Lung (tissue), 12 donors: Measurements from ENCODE around the gene DAZAP1. TPM values are rescaled to one million over a fixed set of nuclear protein-coding genes. Genes with fewer than 3 reads are reported as not detected.

Experiments
- ATAC-seq: fragments of 200-7000 bp; cut with Tn5 transposase; one replicate; pipeline ENCODE4 v1.9.1; 2020; ENCODE audit warnings: moderate number of reproducible peaks; ENCODE audit not compliant: insufficient read depth, low FRiP score
- DNase-seq, 3 donors: peaks; one replicate each; pipeline ENCODE4 v3.0.0-alpha.2; 2013 to 2017
- H3K27ac ChIP-seq, 2 donors: one replicate each; pipeline ENCODE4 v1.5.1; 2013; ENCODE audit warnings: mild to moderate bottlenecking in 2 of 2, moderate library complexity in 2 of 2, control low read depth in 1 of 2, inconsistent platforms in 1 of 2, low read depth in 1 of 2, low read length in 1 of 2
- H3K27me3 ChIP-seq, 3 donors: one replicate each; pipeline ENCODE4 v1.5.1; 2013; ENCODE audit warnings: low read length in 2 of 3; ENCODE audit not compliant: control insufficient read depth in 3 of 3, insufficient read depth in 3 of 3
- H3K36me3 ChIP-seq, 4 donors: one replicate each; pipeline ENCODE4 v1.5.1; 2013; ENCODE audit warnings: low read length in 4 of 4, mild to moderate bottlenecking in 1 of 4, moderate library complexity in 1 of 4; ENCODE audit not compliant: control insufficient read depth in 4 of 4, insufficient read depth in 4 of 4
- H3K4me1 ChIP-seq, 5 donors: one replicate each; pipeline ENCODE4 v1.5.1; 2013; ENCODE audit warnings: low read length in 5 of 5, mild to moderate bottlenecking in 2 of 5, moderate library complexity in 1 of 5; ENCODE audit not compliant: control insufficient read depth in 5 of 5, insufficient read depth in 5 of 5
- H3K4me3 ChIP-seq: one replicate; pipeline ENCODE4 v1.5.1; 2013; ENCODE audit warnings: mild to moderate bottlenecking, control low read depth, moderate library complexity
- H3K9ac ChIP-seq, 2 donors: one replicate each; pipeline ENCODE4 v1.5.1; 2013; ENCODE audit warnings: low read length in 2 of 2, control low read depth in 1 of 2; ENCODE audit not compliant: insufficient read depth in 1 of 2
- H3K9me3 ChIP-seq, 4 donors: one replicate each; pipeline ENCODE4 v1.5.1; 2013; ENCODE audit warnings: low read length in 3 of 4, mild to moderate bottlenecking in 1 of 4, moderate library complexity in 1 of 4; ENCODE audit not compliant: control insufficient read depth in 4 of 4, insufficient read depth in 3 of 4
- WGBS, 2 donors: extraction: QIAGEN DNeasy Blood & Tissue Kit; methylation state at CpG; one replicate each; pipeline ENCODE4 v1.1.7; 2013; 5-methylcytosine and 5-hydroxymethylcytosine counted together
- polyA plus RNA-seq, 2 donors: library from polyadenylated mRNA; stranded (reverse); fragments of 200-250 nt; gene quantifications; one replicate each; pipeline ENCODE4 v1.2.1, GENCODE V29; 2013
- total RNA-seq, 2 donors: library from RNA; depleted of rRNA in 1 of 2; stranded (reverse); fragments of >200 nt in 1 of 2; gene quantifications; one replicate each; pipeline ENCODE4 v1.2.1, GENCODE V29; 2014 to 2021
- TF ChIP-seq, protein P1 (sequence below): IDR thresholded peaks from 2 replicates; pipeline ENCODE4 v1.5.1; 2012; ENCODE audit warnings: mild to moderate bottlenecking; ENCODE audit errors: control extremely low read depth, extremely low read depth
- donor health status: control.
- donor health status: control.
- donor health status: Bipolar disorder and iron deficiency.
- donor health status: healthy.
- donor health status: DM: yes; HTN: yes; CAD: no.

The DAZAP1 gene
- total and polyA plus RNA-seq, 4 donors = 61.4 to 125 (median 80.1) TPM

DNA sequence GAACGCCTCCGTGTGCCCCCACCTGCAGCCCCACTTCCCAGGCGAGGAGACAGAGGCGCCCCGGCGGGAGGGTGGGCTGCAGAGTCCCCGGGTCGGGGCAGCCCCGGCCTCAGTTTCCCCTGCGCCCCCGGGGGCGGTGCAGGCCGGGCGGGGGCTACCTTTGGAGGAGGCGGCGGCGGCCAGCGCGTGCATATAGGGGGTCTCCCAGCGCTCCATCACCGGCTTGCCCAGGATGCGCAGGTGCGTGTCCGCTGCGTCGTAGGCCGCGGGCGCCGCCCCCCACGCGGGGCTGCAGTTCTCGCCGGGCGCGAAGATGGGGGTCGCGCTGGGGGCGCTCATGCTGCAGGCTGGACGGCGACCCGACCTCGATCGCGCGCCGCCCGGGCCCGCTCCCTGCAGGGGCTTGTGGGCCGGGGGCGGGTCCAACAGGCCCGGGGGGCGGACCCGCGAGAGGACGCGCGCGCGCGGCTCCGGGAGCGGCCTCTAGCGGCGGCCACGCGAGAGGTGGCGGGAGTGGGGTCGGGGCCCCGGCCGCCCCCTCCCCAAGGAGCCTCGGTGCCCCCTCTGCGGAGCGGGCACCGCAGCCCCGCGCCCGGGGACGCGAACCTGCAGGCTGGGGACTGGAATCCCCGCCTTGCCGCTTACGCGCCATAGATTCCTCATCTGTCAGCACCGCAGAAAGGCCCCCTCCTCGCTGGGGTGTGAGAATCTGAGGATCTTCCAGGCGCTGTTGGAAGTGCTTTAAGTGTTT is 6.1 kb upstream of the DAZAP1 start, which contains the start of gene GAMT:
Gene GAMT, minus strand, starts transcription at position 405 of the 751 bp plus-strand sequence. Its CDS starts 66 bp downstream, at position 339.
- Histone ChIP-seq H3K9me3 (no peaks in the 10 kb centered on the region), H3K36me3 (no peaks in the 10 kb centered on the region), H3K27ac (peak within 1 kb of the TSS in 1 of 2 donors; percentile 36), H3K4me3 (peak within 1 kb of the TSS; percentile 47), H3K9ac (no peak within 1 kb of the TSS), H3K4me1 (peaks cover 0 to 9% (median 0%) of the 10 kb centered on the region in 5 donors), H3K27me3 (peaks cover 0 to 5% (median 0%) of the 10 kb centered on the region in 3 donors)
- WGBS, 2 donors = 1% methylated on average over 41 to 87 of the region's 87 CpGs
- ATAC-seq (no peak), DNase-seq (peak in 2 of 3 donors; percentile 48 to 66)
- TF ChIP-seq, protein P1, sequence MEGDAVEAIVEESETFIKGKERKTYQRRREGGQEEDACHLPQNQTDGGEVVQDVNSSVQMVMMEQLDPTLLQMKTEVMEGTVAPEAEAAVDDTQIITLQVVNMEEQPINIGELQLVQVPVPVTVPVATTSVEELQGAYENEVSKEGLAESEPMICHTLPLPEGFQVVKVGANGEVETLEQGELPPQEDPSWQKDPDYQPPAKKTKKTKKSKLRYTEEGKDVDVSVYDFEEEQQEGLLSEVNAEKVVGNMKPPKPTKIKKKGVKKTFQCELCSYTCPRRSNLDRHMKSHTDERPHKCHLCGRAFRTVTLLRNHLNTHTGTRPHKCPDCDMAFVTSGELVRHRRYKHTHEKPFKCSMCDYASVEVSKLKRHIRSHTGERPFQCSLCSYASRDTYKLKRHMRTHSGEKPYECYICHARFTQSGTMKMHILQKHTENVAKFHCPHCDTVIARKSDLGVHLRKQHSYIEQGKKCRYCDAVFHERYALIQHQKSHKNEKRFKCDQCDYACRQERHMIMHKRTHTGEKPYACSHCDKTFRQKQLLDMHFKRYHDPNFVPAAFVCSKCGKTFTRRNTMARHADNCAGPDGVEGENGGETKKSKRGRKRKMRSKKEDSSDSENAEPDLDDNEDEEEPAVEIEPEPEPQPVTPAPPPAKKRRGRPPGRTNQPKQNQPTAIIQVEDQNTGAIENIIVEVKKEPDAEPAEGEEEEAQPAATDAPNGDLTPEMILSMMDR = peak; percentile 17

DNA sequence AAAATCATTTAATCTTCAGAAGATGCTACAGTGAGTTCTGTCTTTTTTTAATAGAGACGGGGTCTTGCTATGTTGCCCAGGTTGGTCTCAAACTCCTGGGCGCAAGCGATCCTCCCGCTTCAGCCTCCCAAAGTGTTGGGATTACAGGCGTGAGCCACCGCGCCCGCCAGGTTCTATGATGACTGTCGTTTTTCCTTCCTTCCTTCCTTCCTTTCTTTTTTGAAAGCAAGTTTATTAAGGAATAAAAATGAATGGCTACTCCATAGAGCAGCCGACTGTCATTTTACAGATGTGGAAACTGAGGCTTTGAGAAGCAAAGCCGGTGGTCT is 5.5 kb upstream of the DAZAP1 start:
- Histone ChIP-seq H3K27me3 (peaks cover 0 to 5% (median 0%) of the 10 kb centered on the region in 3 donors), H3K27ac (no peak overlapping the region), H3K9me3 (no peaks in the 10 kb centered on the region), H3K36me3 (no peaks in the 10 kb centered on the region), H3K9ac (no peak overlapping the region), H3K4me1 (peaks cover 0 to 12% (median 0%) of the 10 kb centered on the region in 5 donors), H3K4me3 (no peak overlapping the region)
- ATAC-seq (no peak), DNase-seq (no peak)
- 40 to 46% methylated on average over 11 of the region's 11 CpGs for WGBS, 2 donors
- TF ChIP-seq, protein P1 = no peak

DNA sequence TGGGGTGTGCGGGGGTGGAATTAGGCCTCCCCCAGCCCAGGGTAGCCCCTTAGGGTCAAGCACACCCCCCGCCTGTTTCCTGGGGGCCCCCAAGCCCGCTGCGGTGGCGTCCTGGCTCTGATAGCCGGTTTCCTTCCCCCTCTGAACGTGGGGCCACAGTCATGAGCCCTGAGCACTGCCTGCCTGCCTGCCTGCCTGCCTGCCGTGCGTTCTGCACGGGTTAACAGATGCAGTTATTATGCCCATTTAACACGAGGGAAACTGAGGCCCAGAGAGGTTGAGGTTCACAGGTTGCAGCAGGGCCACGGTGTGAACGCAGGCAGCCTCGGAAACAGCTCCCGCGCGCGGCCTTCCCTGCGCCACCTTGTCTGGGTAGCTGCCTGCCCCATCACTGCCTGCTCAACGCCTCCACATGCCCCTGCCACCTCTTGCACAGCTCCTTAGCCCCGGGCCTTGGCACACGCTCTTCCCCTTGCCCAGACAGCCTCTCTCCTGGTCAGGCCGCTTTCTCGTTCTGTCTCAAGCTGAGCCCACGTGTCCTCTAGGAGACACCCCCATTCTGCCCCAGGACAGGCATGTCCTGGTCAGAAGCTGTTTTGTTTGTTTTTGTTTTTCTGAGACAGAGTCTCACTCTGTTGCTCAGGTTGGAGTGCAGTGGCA is 4.8 kb upstream of the DAZAP1 start:
- no peak for DNase-seq
- ATAC-seq = no peak
- H3K27ac ChIP-seq = no peak overlapping the region
- no peaks in the 10 kb centered on the region for H3K36me3 ChIP-seq
- H3K4me1 ChIP-seq = peaks cover 0 to 13% (median 0%) of the 10 kb centered on the region in 5 donors
- 21 to 46% methylated on average over 25 of the region's 25 CpGs for WGBS, 2 donors
- no peak overlapping the region for H3K4me3 ChIP-seq
- no peaks in the 10 kb centered on the region for H3K9me3 ChIP-seq
- TF ChIP-seq, protein P1 = no peak
- peaks cover 0 to 5% (median 0%) of the 10 kb centered on the region in 3 donors for H3K27me3 ChIP-seq
- no peak overlapping the region for H3K9ac ChIP-seq
